ENCODE data around the gene DPYD.

DPYD gene

GRCh38 chr1:97849345-97850340, 71.2 kb downstream of the DPYD start:
- TF ChIP-seq CTCF (IDR thresholded peaks at IDR 0.05; ENCODE audit: extremely low read depth, insufficient read depth, missing control alignments): no peak
- no peak for DNase-seq (ENCODE audit: low spot score)

GRCh38 chr1:97845805-97846204, 75.0 kb downstream of the DPYD start:
- DNase-seq (ENCODE audit: low spot score): no peak
- in situ Hi-C loops (cut with MboI; ENCODE audit: low pct_unique_long_range_greater_than_20kb, low sequenced_read_pairs, unreplicated experiment): no loop called here
- TF ChIP-seq CTCF (IDR thresholded peaks at IDR 0.05; ENCODE audit: extremely low read depth, insufficient read depth, missing control alignments): no peak

More at GRCh38 chr1:97849345-97850340, 71.2 kb downstream of the DPYD start:
- in situ Hi-C loops (cut with MboI; ENCODE audit: low pct_unique_long_range_greater_than_20kb, low sequenced_read_pairs, unreplicated experiment): no loop called here

- DNase-seq (ENCODE audit: low spot score): no peak
- no peak for TF ChIP-seq CTCF (IDR thresholded peaks at IDR 0.05; ENCODE audit: extremely low read depth, insufficient read depth, missing control alignments)
- in situ Hi-C loops (cut with MboI; ENCODE audit: low pct_unique_long_range_greater_than_20kb, low sequenced_read_pairs, unreplicated experiment): no loop called here
Measured at GRCh38 chr1:97844552-97845089, 76.2 kb downstream of the DPYD start.

- DNase-seq (ENCODE audit: low spot score): no peak
- no peak for TF ChIP-seq CTCF (IDR thresholded peaks at IDR 0.05; ENCODE audit: extremely low read depth, insufficient read depth, missing control alignments)
- in situ Hi-C loops (cut with MboI; ENCODE audit: low pct_unique_long_range_greater_than_20kb, low sequenced_read_pairs, unreplicated experiment): no loop called here
Measured at GRCh38 chr1:97841338-97841737, 79.5 kb downstream of the DPYD start.

- no peak for DNase-seq (ENCODE audit: low spot score)
- in situ Hi-C loops (cut with MboI; ENCODE audit: low pct_unique_long_range_greater_than_20kb, low sequenced_read_pairs, unreplicated experiment): no loop called here
- TF ChIP-seq CTCF (IDR thresholded peaks at IDR 0.05; ENCODE audit: extremely low read depth, insufficient read depth, missing control alignments): no peak
Measured at GRCh38 chr1:97837161-97837560, 83.7 kb downstream of the DPYD start.

GRCh38 chr1:97834899-97835298, 85.9 kb downstream of the DPYD start:
- in situ Hi-C loops (cut with MboI; ENCODE audit: low pct_unique_long_range_greater_than_20kb, low sequenced_read_pairs, unreplicated experiment): no loop called here
- no peak for DNase-seq (ENCODE audit: low spot score)
- no peak for TF ChIP-seq CTCF (IDR thresholded peaks at IDR 0.05; ENCODE audit: extremely low read depth, insufficient read depth, missing control alignments)

Data from GM13977 (cell line).